PFSK-1 (cell line): ENCODE results near the gene SNX30.

Experiments used
- FOXP2 ChIP-seq: optimal IDR thresholded peaks from 2 replicates; pipeline ENCODE3; 2011; ENCODE audit warnings: borderline replicate concordance, control low read depth, inconsistent platforms; ENCODE audit not compliant: insufficient read depth; ENCODE audit errors: extremely low read length, extremely low read depth
- POLR2AphosphoS5 ChIP-seq: IDR thresholded peaks from 2 replicates; pipeline ENCODE4 v1.6.1; 2012; ENCODE audit warnings: low read depth, mild to moderate bottlenecking, control low read depth, low read length, moderate library complexity
- SIN3A ChIP-seq: IDR thresholded peaks from 2 replicates; pipeline ENCODE4 v1.6.1; 2012; ENCODE audit warnings: mild to moderate bottlenecking, low read length, moderate library complexity, borderline replicate concordance; ENCODE audit not compliant: insufficient read depth
- TAF1 ChIP-seq: IDR thresholded peaks from 2 replicates; pipeline ENCODE4 v1.6.1; 2012; ENCODE audit warnings: low read length, control low read depth, borderline replicate concordance; ENCODE audit not compliant: insufficient read depth
- TF ChIP-seq, protein P1 (sequence below), 2 experiments: IDR thresholded peaks; 2 replicates each; pipeline versions ENCODE4 v1.6.1 to v1.8.0; 2011 to 2012; ENCODE audit warnings: low read depth in 2 of 2, low read length in 2 of 2, control low read depth in 1 of 2, inconsistent platforms in 1 of 2, mild to moderate bottlenecking in 1 of 2, moderate library complexity in 1 of 2; ENCODE audit not compliant: insufficient read depth in 1 of 2

DNA sequence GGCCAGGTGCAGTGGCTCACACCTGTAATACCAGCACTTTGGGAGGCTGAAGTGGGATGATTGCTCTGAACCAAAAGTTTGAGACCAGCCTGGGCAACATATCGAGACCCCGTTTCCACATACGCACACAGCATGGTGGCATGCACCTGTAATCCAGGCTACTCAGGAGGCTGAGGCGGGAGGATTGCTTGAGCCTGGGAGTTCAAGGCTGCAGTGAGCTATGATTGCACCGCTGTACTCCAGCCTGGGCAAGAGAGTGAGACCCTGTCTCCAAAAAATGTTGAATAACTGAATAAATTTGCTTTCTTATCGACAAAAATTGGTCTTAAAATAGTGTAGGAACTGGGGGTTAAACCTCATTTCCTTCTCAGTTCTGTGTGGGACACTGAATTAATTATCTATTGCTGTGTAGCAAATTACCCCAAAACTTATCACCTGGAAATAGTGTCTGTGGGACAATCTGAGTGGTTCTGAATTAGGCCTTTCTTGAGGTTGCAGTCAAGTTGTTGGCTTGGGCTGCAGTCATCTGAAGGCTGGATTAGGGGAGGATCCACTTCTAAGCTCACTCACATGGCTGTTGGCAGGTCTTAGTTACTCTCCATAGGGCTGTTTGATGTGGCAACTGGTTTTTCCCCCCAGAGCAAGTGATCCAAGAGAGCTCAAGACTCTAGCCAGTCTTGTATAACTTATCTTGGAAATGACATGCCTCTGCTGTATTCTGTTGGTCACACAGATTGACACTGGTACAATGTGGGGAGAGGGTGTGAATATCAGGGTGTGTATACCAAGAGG, 2.0 kb downstream of the SNX30 start:
- TF ChIP-seq TAF1 (no peak), POLR2AphosphoS5 (no peak), SIN3A (no peak), FOXP2 (no peak)
- TF ChIP-seq, protein P1, sequence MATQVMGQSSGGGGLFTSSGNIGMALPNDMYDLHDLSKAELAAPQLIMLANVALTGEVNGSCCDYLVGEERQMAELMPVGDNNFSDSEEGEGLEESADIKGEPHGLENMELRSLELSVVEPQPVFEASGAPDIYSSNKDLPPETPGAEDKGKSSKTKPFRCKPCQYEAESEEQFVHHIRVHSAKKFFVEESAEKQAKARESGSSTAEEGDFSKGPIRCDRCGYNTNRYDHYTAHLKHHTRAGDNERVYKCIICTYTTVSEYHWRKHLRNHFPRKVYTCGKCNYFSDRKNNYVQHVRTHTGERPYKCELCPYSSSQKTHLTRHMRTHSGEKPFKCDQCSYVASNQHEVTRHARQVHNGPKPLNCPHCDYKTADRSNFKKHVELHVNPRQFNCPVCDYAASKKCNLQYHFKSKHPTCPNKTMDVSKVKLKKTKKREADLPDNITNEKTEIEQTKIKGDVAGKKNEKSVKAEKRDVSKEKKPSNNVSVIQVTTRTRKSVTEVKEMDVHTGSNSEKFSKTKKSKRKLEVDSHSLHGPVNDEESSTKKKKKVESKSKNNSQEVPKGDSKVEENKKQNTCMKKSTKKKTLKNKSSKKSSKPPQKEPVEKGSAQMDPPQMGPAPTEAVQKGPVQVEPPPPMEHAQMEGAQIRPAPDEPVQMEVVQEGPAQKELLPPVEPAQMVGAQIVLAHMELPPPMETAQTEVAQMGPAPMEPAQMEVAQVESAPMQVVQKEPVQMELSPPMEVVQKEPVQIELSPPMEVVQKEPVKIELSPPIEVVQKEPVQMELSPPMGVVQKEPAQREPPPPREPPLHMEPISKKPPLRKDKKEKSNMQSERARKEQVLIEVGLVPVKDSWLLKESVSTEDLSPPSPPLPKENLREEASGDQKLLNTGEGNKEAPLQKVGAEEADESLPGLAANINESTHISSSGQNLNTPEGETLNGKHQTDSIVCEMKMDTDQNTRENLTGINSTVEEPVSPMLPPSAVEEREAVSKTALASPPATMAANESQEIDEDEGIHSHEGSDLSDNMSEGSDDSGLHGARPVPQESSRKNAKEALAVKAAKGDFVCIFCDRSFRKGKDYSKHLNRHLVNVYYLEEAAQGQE (IDR thresholded peaks at IDR 0.05; ENCODE audit: insufficient read depth in 1 of 2, low read depth in 2 of 2, low read length in 2 of 2) = no peak
